ENCODE measurements around the gene SYCN.
"Not testable (repeated sequence)": the region's sequence is repeated elsewhere in the genome, so short reads cannot be mapped to it uniquely, and the experiment has no call there.

The SYCN gene

GRCh38 chr19:39223703-39224279 lies 19.7 kb upstream of the SYCN start:
- DNase-seq (ENCODE audit: low read depth): peak; percentile 57

- DNase-seq (ENCODE audit: low read depth): not testable (repeated sequence)
Observed at GRCh38 chr19:39219108-39219507, 15.0 kb upstream of the SYCN start.

GRCh38 chr19:39218230-39219007 lies 14.4 kb upstream of the SYCN start:
- no peak for DNase-seq (ENCODE audit: low read depth)

GRCh38 chr19:39217094-39217493 lies 13.0 kb upstream of the SYCN start:
- no peak for DNase-seq (ENCODE audit: low read depth)

- not testable (repeated sequence) for DNase-seq (ENCODE audit: low read depth)
Observed at GRCh38 chr19:39215323-39215722, 11.3 kb upstream of the SYCN start.

- peak; percentile 9 for DNase-seq (ENCODE audit: low read depth)
Observed at GRCh38 chr19:39212375-39212742, 8.3 kb upstream of the SYCN start.

GRCh38 chr19:39211731-39212374 lies 7.8 kb upstream of the SYCN start:
- peak; percentile 53 for DNase-seq (ENCODE audit: low read depth)

GRCh38 chr19:39209196-39209595 lies 5.1 kb upstream of the SYCN start:
- DNase-seq (ENCODE audit: low read depth): no peak

GRCh38 chr19:39208175-39208795 lies 4.2 kb upstream of the SYCN start:
- DNase-seq (ENCODE audit: low read depth): no peak

GRCh38 chr19:39207293-39207836 lies 3.3 kb upstream of the SYCN start:
- DNase-seq (ENCODE audit: low read depth): no peak

GRCh38 chr19:39206122-39206521 lies 2.1 kb upstream of the SYCN start:
- no peak for DNase-seq (ENCODE audit: low read depth)

GRCh38 chr19:39205449-39205764 lies 1.3 kb upstream of the SYCN start:
- DNase-seq (ENCODE audit: low read depth): no peak

GRCh38 chr19:39202998-39203355 lies 1.1 kb downstream of the SYCN start:
- no peak for DNase-seq (ENCODE audit: low read depth)

- no peak for DNase-seq (ENCODE audit: low read depth)
Observed at GRCh38 chr19:39200803-39201115, 3.3 kb downstream of the SYCN start.

GRCh38 chr19:39200066-39200802 lies 3.8 kb downstream of the SYCN start:
- no peak for DNase-seq (ENCODE audit: low read depth)

- peak; percentile 31 for DNase-seq (ENCODE audit: low read depth)
Observed at GRCh38 chr19:39199025-39199424, 5.0 kb downstream of the SYCN start.

GRCh38 chr19:39197808-39198207 lies 6.3 kb downstream of the SYCN start:
- no peak for DNase-seq (ENCODE audit: low read depth)

GRCh38 chr19:39196860-39197562 lies 7.1 kb downstream of the SYCN start, which contains the start of gene NCCRP1:
TSS of gene NCCRP1 (plus strand) at chr19:39196964. CDS start at chr19:39196983, 19 bp downstream.
- DNase-seq (ENCODE audit: low read depth): no peak

GRCh38 chr19:39196320-39196719 lies 7.7 kb downstream of the SYCN start:
- DNase-seq (ENCODE audit: low read depth): no peak

GRCh38 chr19:39195755-39196154 lies 8.3 kb downstream of the SYCN start:
- no peak for DNase-seq (ENCODE audit: low read depth)

GRCh38 chr19:39194832-39195542 lies 9.1 kb downstream of the SYCN start:
- DNase-seq (ENCODE audit: low read depth): no peak

All from iris pigment epithelial cell (primary cell).